Cortex of kidney (tissue), 1 donor: ENCODE measurements around the gene AMOT.

ENCODE experiments used
- DNase-seq: peaks from one replicate; lab custom pipeline; 2025; lab: John Stamatoyannopoulos, UW

The AMOT gene

DNA sequence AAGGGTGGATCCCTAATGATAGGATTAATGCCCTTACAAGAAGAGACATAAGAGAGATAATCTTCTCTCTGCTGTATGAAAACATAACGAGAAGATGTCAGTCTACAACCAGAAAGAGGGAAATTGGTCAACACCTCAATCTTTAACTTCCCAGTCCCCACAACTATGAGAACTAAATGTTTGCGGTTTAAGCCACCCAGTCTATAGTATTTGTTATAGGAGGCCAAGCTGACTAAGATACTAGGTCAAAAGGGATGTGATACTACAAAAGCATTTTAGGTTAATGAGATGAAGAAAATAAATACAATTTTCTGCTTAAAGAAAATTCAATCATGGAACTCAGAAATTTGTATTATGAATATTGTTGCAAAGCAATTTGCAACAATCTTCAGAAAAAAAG lies 105.5 kb downstream of the AMOT start:
- no peak for DNase-seq

GRCh38 chrX:112734290-112734689 lies 106.3 kb downstream of the AMOT start:
- DNase-seq = no peak

DNA sequence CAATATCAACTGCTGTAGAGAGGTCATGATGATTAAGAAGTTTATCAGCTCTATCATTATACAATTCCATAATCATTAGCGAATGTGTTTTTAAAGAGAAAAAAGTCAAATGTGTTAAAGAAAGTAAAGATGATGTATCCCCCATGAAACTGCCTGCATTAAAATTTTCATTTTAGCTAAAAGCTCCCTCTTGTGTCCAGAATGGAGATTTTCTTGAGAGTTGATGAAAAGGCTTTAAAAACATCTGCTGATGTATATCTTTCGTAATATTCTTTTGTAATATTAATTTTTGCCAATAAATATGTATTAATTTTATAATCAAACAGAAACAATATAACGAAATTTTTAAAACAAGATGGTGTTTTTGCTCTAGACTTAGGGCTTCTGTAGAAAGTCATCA lies 108.8 kb downstream of the AMOT start:
- DNase-seq = no peak
